ENCODE measurements around the gene MAPKAP1. TPM values are rescaled to one million over a fixed set of nuclear protein-coding genes. Genes with fewer than 3 reads are reported as not detected.
A peak's percentile ranks its signal among the peaks of the same experiment; 100 is the strongest.

Gene MAPKAP1
- total and polyA plus RNA-seq, 9 of the 15 experiments (the other 6 are each of a cell fraction or from before 2014, with no cell fraction given): 2.6 to 82.1 (median 61.1) TPM

DNA sequence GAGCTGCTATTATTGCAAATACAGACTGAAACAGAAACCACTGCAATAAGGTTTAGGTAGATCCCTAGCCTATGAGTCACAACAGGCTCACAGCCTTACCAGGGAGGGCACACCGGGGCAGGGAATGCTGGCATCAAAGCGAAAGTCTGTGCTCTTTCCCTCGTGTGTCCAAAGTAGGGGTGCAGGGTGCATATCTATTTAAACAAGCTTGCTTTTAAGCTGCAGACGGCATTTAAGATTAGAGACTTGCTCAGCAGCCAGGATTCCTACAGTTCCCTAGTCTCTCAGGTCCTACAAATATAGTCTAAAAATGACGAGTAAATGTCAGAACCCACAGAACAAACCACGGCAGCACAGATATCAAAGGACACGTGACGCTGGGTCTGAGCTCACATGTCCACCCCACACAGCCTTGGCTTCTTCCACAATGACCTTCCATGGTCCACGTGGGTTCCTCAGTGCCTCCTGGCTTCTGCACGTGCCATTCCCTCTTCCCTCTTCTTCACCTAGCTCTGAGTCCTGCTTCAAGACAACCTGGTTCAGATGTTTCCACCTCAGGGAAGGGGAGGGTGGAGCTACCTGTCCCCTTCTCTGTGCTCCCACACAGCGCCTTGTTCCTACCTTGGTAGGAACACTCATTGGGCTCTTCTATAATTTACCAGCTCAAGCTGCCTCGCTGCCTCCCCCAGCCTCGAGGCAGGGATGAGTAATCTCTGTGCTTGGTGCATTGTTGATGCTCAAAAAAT, 193.2 kb downstream of the MAPKAP1 start (continued):
- TF ChIP-seq IRF2 (CRISPR knock-in tag; IDR thresholded peaks at IDR 0.05) (no peak), E2F6 (IDR thresholded peaks at IDR 0.05; ENCODE audit: borderline replicate concordance in 1 of 2, extremely low read depth in 1 of 2, insufficient read depth in 1 of 2, insufficient read length in 1 of 2, low read depth in 1 of 2, low read length in 1 of 2, poor library complexity in 1 of 2, severe bottlenecking in 1 of 2) (peak in 1 of 2 experiments; percentile 48), USF2 (CRISPR knock-in tag; IDR thresholded peaks at IDR 0.05) (peak; percentile 75), ZNF609 (CRISPR knock-in tag; IDR thresholded peaks at IDR 0.05; ENCODE audit: borderline replicate concordance) (0 out of 2 replicates have a peak, but pooled peaks have one; percentile 69), TFE3 (CRISPR knock-in tag; IDR thresholded peaks at IDR 0.05) (peak; percentile 42; the same call in 1 of the 2 replicates), BHLHE40 (IDR thresholded peaks at IDR 0.05; ENCODE audit: low read length) (peak; percentile 86), CBFA2T3 (IDR thresholded peaks at IDR 0.05) (peak; percentile 65)

All from K562 (cell line).